Measurements from ENCODE around the gene GNG2. TPM values are rescaled to one million over a fixed set of nuclear protein-coding genes. Genes with fewer than 3 reads are reported as not detected.

Gene GNG2
- total and polyA plus RNA-seq, 2 experiments from 2014 or later: 9.9 to 14.8 TPM

DNA sequence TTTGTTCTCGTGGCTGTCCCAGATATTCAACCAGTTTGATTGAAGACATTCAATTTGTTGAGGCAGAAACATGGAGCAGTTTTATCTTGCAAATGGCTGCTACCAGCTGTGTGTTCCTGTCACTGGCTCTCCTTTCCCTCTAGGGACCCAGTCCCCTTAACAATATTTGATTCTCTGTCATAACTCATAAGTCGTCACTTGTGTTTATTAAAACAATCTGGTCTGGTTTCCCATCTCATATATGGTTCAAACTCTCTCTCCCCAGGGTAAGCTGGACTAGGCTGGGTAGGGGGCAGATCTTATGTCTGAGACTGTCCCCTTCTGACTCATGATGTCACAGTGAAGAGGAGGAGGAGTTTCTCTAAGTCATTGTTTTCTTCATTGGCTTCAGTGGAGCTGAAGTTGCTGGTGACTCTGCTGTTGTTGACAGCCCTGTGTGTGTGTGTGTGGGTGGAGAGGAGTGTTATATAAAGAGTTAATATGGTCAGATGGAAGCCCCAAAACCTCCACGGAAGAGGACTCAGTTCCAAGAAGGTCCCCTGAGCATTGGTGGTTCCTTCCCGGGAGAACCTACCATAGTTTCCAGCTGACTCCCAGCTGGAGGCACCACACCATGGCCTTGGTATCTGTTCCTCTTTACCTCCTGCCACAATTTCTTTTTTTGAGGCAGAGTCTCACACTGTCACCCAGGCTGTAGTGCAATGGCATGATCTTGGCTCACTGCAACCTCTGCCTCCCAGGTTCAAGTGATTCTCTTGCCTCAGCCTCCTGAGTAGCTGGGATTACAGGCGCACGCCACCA lies 16.1 kb upstream of the GNG2 start:
- H3K4me1 Mint-ChIP-seq: peaks cover 32% of the 10 kb centered on the region
- H3K27ac Mint-ChIP-seq: no peak overlapping the region
- ATAC-seq (no peak), DNase-seq (ENCODE audit: low spot score) (no peak)
- Histone ChIP-seq H3K27ac (ENCODE audit: low read depth) (no peak overlapping the region), H3F3A (replicated peaks; ENCODE audit: low read depth) (peaks cover 4% of the 10 kb centered on the region; the same call in 1 of the 2 replicates), H3K4me3 (no peak overlapping the region), H3K4me1 (ENCODE audit: insufficient read depth) (peaks cover 26% of the 10 kb centered on the region), H3K36me3 (ENCODE audit: insufficient read depth) (no peaks in the 10 kb centered on the region), H3K27me3 (ENCODE audit: insufficient read depth) (no peaks in the 10 kb centered on the region), H2AFZ (no peak overlapping the region), H3K9me2 (ENCODE audit: insufficient read depth) (peaks cover 11% of the 10 kb centered on the region), H3K4me2 (no peak overlapping the region), H4K20me1 (replicated peaks; ENCODE audit: insufficient read depth) (no peaks in the 10 kb centered on the region), H3K79me2 (replicated peaks; ENCODE audit: insufficient read depth) (no peaks in the 10 kb centered on the region)
- H3K4me3 Mint-ChIP-seq: no peak overlapping the region
- H3K36me3 Mint-ChIP-seq (ENCODE audit: low read depth): no peaks in the 10 kb centered on the region
- peaks cover 11% of the 10 kb centered on the region for H3K27me3 Mint-ChIP-seq (ENCODE audit: insufficient read depth, low read depth, poor library complexity)
- TF ChIP-seq JUNB (IDR thresholded peaks at IDR 0.05; ENCODE audit: unreplicated experiment): no peak
- no peaks in the 10 kb centered on the region for H3K9me3 Mint-ChIP-seq

DNA sequence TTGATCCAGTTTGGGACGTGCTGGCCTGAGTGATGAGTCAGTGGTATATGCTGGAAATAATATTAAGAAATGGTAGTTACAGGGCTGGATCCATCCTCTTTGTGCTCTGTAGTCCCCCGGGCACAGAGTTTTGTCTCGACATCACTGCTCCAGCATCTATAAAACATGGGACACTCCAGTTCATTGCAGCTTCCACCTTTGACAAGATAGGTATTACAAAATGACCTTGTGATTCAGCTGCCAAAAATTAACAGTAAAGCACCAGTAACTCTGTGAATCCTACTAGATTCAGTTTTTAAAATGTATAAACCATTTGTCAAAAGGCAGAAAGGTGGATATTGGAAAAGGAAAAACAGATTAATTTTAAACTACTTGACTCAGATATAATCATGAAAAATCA lies 14.6 kb upstream of the GNG2 start:
- Histone ChIP-seq H4K20me1 (replicated peaks; ENCODE audit: insufficient read depth) (no peaks in the 10 kb centered on the region), H3K4me2 (peak overlapping the region; percentile 41), H3K27ac (ENCODE audit: low read depth) (peak overlapping the region; percentile 22), H3K36me3 (ENCODE audit: insufficient read depth) (no peaks in the 10 kb centered on the region), H3K79me2 (replicated peaks; ENCODE audit: insufficient read depth) (no peaks in the 10 kb centered on the region), H3F3A (replicated peaks; ENCODE audit: low read depth) (peaks cover 4% of the 10 kb centered on the region; the same call in 1 of the 2 replicates), H2AFZ (peak overlapping the region; percentile 35; the same call in 1 of the 2 replicates), H3K9me2 (ENCODE audit: insufficient read depth) (peaks cover 3% of the 10 kb centered on the region; the same call in 1 of the 2 replicates), H3K4me3 (no peak overlapping the region), H3K4me1 (ENCODE audit: insufficient read depth) (peaks cover 24% of the 10 kb centered on the region), H3K27me3 (ENCODE audit: insufficient read depth) (no peaks in the 10 kb centered on the region)
- DNase-seq (ENCODE audit: low spot score): no peak
- Mint-ChIP-seq H3K9me3 (no peaks in the 10 kb centered on the region), H3K4me1 (peaks cover 29% of the 10 kb centered on the region), H3K4me3 (no peak overlapping the region), H3K27me3 (ENCODE audit: insufficient read depth, low read depth, poor library complexity) (peaks cover 11% of the 10 kb centered on the region), H3K27ac (no peak overlapping the region), H3K36me3 (ENCODE audit: low read depth) (no peaks in the 10 kb centered on the region; the same call in 2 of the 3 replicates)
- no peak for ATAC-seq
- TF ChIP-seq POLR2AphosphoS5 (IDR thresholded peaks at IDR 0.05; ENCODE audit: low read depth) (no peak), ZNF114 (CRISPR knock-in tag; IDR thresholded peaks at IDR 0.05) (no peak), EZH2phosphoT487 (IDR thresholded peaks at IDR 0.05; ENCODE audit: unreplicated experiment) (no peak), ZNF331 (CRISPR knock-in tag; IDR thresholded peaks at IDR 0.05; ENCODE audit: low read depth) (no peak), CREB1 (CRISPR knock-in tag; IDR thresholded peaks at IDR 0.05; ENCODE audit: low read depth) (no peak), NANOG (IDR thresholded peaks at IDR 0.05; ENCODE audit: borderline replicate concordance) (no peak)
- TF ChIP-seq, protein P1, sequence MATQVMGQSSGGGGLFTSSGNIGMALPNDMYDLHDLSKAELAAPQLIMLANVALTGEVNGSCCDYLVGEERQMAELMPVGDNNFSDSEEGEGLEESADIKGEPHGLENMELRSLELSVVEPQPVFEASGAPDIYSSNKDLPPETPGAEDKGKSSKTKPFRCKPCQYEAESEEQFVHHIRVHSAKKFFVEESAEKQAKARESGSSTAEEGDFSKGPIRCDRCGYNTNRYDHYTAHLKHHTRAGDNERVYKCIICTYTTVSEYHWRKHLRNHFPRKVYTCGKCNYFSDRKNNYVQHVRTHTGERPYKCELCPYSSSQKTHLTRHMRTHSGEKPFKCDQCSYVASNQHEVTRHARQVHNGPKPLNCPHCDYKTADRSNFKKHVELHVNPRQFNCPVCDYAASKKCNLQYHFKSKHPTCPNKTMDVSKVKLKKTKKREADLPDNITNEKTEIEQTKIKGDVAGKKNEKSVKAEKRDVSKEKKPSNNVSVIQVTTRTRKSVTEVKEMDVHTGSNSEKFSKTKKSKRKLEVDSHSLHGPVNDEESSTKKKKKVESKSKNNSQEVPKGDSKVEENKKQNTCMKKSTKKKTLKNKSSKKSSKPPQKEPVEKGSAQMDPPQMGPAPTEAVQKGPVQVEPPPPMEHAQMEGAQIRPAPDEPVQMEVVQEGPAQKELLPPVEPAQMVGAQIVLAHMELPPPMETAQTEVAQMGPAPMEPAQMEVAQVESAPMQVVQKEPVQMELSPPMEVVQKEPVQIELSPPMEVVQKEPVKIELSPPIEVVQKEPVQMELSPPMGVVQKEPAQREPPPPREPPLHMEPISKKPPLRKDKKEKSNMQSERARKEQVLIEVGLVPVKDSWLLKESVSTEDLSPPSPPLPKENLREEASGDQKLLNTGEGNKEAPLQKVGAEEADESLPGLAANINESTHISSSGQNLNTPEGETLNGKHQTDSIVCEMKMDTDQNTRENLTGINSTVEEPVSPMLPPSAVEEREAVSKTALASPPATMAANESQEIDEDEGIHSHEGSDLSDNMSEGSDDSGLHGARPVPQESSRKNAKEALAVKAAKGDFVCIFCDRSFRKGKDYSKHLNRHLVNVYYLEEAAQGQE (IDR thresholded peaks at IDR 0.05; ENCODE audit: unreplicated experiment): no peak
- TF ChIP-seq, protein P2, sequence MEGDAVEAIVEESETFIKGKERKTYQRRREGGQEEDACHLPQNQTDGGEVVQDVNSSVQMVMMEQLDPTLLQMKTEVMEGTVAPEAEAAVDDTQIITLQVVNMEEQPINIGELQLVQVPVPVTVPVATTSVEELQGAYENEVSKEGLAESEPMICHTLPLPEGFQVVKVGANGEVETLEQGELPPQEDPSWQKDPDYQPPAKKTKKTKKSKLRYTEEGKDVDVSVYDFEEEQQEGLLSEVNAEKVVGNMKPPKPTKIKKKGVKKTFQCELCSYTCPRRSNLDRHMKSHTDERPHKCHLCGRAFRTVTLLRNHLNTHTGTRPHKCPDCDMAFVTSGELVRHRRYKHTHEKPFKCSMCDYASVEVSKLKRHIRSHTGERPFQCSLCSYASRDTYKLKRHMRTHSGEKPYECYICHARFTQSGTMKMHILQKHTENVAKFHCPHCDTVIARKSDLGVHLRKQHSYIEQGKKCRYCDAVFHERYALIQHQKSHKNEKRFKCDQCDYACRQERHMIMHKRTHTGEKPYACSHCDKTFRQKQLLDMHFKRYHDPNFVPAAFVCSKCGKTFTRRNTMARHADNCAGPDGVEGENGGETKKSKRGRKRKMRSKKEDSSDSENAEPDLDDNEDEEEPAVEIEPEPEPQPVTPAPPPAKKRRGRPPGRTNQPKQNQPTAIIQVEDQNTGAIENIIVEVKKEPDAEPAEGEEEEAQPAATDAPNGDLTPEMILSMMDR (conservative IDR thresholded peaks at IDR 0.05; ENCODE audit: low read depth in 2 of 2): no peak
